ENCODE data around the gene HDLBP. TPM values are rescaled to one million over a fixed set of nuclear protein-coding genes. Genes with fewer than 3 reads are reported as not detected.

The HDLBP gene
- total RNA-seq, 1 experiment from 2014 or later = 908 TPM

DNA sequence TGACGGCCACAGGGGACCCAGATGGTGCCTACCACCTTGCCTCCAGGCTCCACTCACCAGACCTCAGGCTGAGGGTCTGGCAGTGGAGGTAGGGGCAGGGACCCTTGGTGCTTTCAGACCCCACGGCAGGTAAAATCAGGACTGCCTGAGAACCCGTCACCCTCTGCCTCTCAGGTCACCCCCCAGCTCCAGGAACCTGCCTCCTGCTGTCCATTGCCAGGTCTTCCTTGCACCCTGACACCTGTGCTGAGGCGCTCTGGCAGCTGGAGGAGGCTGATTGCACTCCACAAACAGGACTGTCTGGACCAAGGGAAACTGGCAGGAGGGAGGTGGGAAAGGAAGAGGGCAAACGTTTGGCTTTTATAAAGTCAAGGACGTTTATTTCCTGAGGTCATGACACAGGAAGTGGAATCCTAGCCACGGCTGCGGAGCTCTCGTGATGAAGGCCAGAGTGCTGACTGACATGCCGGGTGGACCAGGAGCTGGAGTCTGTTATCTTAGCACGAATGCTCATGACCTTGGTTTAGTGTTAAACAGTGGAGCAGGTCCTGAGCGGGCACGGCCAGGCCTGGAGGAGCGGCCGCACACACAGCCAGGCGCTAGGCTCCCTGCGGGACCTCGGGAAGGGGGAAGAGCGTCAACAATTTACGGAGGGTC, 86.5 kb downstream of the HDLBP start:
- DNase-seq = no peak
- Histone ChIP-seq H3K4me2 (no peak overlapping the region), H2AFZ (no peak overlapping the region), H3K9me3 (ENCODE audit: insufficient read depth, low read depth) (no peaks in the 10 kb centered on the region), H3K27me3 (ENCODE audit: insufficient read depth, low read depth) (no peaks in the 10 kb centered on the region), H3K4me1 (replicated peaks; ENCODE audit: insufficient read depth) (no peaks in the 10 kb centered on the region), H3K27ac (no peak overlapping the region), H3F3A (ENCODE audit: insufficient read depth, low read depth) (peaks cover 22% of the 10 kb centered on the region; the same call in 1 of the 2 replicates), H4K20me1 (ENCODE audit: insufficient read depth) (peaks cover 69% of the 10 kb centered on the region), H3K4me3 (no peak overlapping the region), H3K9me2 (ENCODE audit: insufficient read depth) (no peaks in the 10 kb centered on the region), H3K79me2 (ENCODE audit: low read depth) (no peaks in the 10 kb centered on the region), H3K36me3 (ENCODE audit: low read depth) (peaks cover 14% of the 10 kb centered on the region; the same call in 1 of the 2 replicates)
- TF ChIP-seq EZH2 (IDR thresholded peaks at IDR 0.05; ENCODE audit: low read depth) = no peak
- TF ChIP-seq, protein P1, sequence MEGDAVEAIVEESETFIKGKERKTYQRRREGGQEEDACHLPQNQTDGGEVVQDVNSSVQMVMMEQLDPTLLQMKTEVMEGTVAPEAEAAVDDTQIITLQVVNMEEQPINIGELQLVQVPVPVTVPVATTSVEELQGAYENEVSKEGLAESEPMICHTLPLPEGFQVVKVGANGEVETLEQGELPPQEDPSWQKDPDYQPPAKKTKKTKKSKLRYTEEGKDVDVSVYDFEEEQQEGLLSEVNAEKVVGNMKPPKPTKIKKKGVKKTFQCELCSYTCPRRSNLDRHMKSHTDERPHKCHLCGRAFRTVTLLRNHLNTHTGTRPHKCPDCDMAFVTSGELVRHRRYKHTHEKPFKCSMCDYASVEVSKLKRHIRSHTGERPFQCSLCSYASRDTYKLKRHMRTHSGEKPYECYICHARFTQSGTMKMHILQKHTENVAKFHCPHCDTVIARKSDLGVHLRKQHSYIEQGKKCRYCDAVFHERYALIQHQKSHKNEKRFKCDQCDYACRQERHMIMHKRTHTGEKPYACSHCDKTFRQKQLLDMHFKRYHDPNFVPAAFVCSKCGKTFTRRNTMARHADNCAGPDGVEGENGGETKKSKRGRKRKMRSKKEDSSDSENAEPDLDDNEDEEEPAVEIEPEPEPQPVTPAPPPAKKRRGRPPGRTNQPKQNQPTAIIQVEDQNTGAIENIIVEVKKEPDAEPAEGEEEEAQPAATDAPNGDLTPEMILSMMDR (conservative IDR thresholded peaks at IDR 0.05) = no peak
- intact Hi-C loops (cut with micrococcal nuclease; ENCODE audit: unreplicated experiment) = no loop called here
- no TSS peak for BruUV-seq (replicated peaks)
- ChIA-PET POLR2A (ENCODE audit: unreplicated experiment) (interaction anchor here (0.5 kb wide), 1 partner anchor 449 kb away, joined by 6 read pairs; no protein-coding TSS in a partner anchor), CTCF (no interaction called here)

GRCh38 chr2:241228081-241228859, 87.2 kb downstream of the HDLBP start:
- no peak overlapping the region for H3K27ac ChIP-seq
- no peaks in the 10 kb centered on the region for H3K9me2 ChIP-seq (ENCODE audit: insufficient read depth)
- no peaks in the 10 kb centered on the region for H3K4me1 ChIP-seq (replicated peaks; ENCODE audit: insufficient read depth)
- H3K9me3 ChIP-seq (ENCODE audit: insufficient read depth, low read depth) = no peaks in the 10 kb centered on the region
- H3K4me2 ChIP-seq = no peak overlapping the region
- no TSS peak for BruUV-seq (replicated peaks)
- CTCF ChIA-PET = no interaction called here
- H3K4me3 ChIP-seq = no peak overlapping the region
- DNase-seq = no peak
- H4K20me1 ChIP-seq (ENCODE audit: insufficient read depth) = peaks cover 64% of the 10 kb centered on the region
- intact Hi-C loops (cut with micrococcal nuclease; ENCODE audit: unreplicated experiment) = no loop called here
- POLR2A ChIA-PET (ENCODE audit: unreplicated experiment) = interaction anchor here (0.6 kb wide), 1 partner anchor 79 kb away, joined by 4 read pairs; the partner anchor contains the start of gene PASK
- H3F3A ChIP-seq (ENCODE audit: insufficient read depth, low read depth) = peaks cover 22% of the 10 kb centered on the region; the same call in 1 of the 2 replicates
- H3K27me3 ChIP-seq (ENCODE audit: insufficient read depth, low read depth) = no peaks in the 10 kb centered on the region
- peaks cover 14% of the 10 kb centered on the region; the same call in 1 of the 2 replicates for H3K36me3 ChIP-seq (ENCODE audit: low read depth)
- H3K79me2 ChIP-seq (ENCODE audit: low read depth) = no peaks in the 10 kb centered on the region
- TF ChIP-seq, protein P1 (conservative IDR thresholded peaks at IDR 0.05) = no peak
- no peak for TF ChIP-seq EZH2 (IDR thresholded peaks at IDR 0.05; ENCODE audit: low read depth)
- no peak overlapping the region for H2AFZ ChIP-seq

DNA sequence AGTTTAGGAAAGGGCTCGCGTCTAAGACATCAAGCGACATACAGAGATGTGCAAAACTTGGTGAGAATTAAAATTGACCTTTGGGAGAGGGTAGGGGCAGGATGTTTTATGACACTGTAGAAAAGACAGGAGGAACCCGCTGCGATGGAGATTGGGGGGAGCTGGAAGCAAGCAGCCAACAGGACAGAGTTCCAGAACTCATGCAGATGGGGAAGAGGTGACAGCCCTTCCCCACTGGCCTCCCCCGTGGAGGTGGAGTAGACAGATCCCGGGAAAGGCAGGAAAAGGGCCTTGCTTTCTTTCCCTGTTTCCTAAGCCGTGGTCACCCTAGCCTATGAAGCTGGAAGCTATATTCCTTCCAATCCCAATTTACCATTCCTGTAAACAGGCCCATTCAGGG, 87.9 kb downstream of the HDLBP start:
- Histone ChIP-seq H3F3A (ENCODE audit: insufficient read depth, low read depth) (peaks cover 22% of the 10 kb centered on the region; the same call in 1 of the 2 replicates), H3K36me3 (ENCODE audit: low read depth) (peaks cover 14% of the 10 kb centered on the region; the same call in 1 of the 2 replicates), H3K79me2 (ENCODE audit: low read depth) (no peaks in the 10 kb centered on the region), H3K9me2 (ENCODE audit: insufficient read depth) (no peaks in the 10 kb centered on the region), H2AFZ (no peak overlapping the region), H3K4me1 (replicated peaks; ENCODE audit: insufficient read depth) (no peaks in the 10 kb centered on the region), H4K20me1 (ENCODE audit: insufficient read depth) (peaks cover 60% of the 10 kb centered on the region), H3K4me2 (no peak overlapping the region), H3K27me3 (ENCODE audit: insufficient read depth, low read depth) (no peaks in the 10 kb centered on the region), H3K27ac (no peak overlapping the region), H3K9me3 (ENCODE audit: insufficient read depth, low read depth) (no peaks in the 10 kb centered on the region), H3K4me3 (no peak overlapping the region)
- intact Hi-C loops (cut with micrococcal nuclease; ENCODE audit: unreplicated experiment) = no loop called here
- no peak for TF ChIP-seq EZH2 (IDR thresholded peaks at IDR 0.05; ENCODE audit: low read depth)
- TF ChIP-seq, protein P1 (conservative IDR thresholded peaks at IDR 0.05) = no peak
- no TSS peak for BruUV-seq (replicated peaks)
- DNase-seq = no peak
- POLR2A ChIA-PET (ENCODE audit: unreplicated experiment) = interaction anchor here (0.5 to 0.7 kb wide), 3 partner anchors 118 to 387 kb away, joined by 3 read pairs; no protein-coding TSS in a partner anchor
- CTCF ChIA-PET = no interaction called here

Data from PC-9 (cell line).